ENCODE data around the gene MINK1. TPM values are rescaled to one million over a fixed set of nuclear protein-coding genes. Genes with fewer than 3 reads are reported as not detected.
A peak's percentile ranks its signal among the peaks of the same experiment; 100 is the strongest.

Gene MINK1
- total RNA-seq, 2 experiments from 2014 or later: 50.8 to 51.5 TPM

DNA sequence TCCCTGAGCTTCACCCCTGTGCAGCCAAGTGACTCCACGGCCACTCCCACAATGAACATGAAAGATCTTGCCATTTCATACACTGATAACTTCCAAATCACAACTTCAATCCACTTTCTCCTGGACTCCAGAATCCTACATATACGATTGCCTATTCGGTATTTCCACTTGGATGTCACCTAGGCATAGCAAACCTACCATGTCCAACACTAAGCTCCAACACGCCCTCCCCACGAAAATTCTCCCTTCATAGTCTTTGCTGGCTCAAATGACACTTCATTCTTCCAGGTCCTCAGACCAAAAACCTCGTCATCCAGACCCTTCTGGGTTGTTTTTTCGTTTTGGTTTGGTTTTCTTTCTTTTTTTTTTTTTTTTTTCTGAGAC is 42.4 kb upstream of the MINK1 start:
- intact Hi-C loops (cut with micrococcal nuclease): no loop called here
- CTCF ChIA-PET: interaction anchor here (0.8 to 3.4 kb wide), 22 partner anchors 11 to 575 kb away, joined by 3 to 15 read pairs (median 5); partner anchors contain the start of genes ARRB2, C17orf107, CHRNE and CXCL16
- no peaks in the 10 kb centered on the region for H3K9me3 Mint-ChIP-seq
- H3K4me3 Mint-ChIP-seq: peak overlapping the region; percentile 79
- H3K4me1 Mint-ChIP-seq (ENCODE audit: low read depth): peaks cover 20% of the 10 kb centered on the region
- no peak for DNase-seq
- H3K27me3 Mint-ChIP-seq: peaks cover 28% of the 10 kb centered on the region
- ATAC-seq: no peak
- POLR2A ChIA-PET: interaction anchor here (0.6 to 2.3 kb wide), 12 partner anchors 9 to 149 kb away, joined by 3 to 11 read pairs (median 6); partner anchors contain the start of genes C17orf107, MINK1, PELP1 and RNF167
- H3K36me3 Mint-ChIP-seq (ENCODE audit: low read depth): no peaks in the 10 kb centered on the region
- peak overlapping the region; percentile 91 for H3K27ac Mint-ChIP-seq
- TF ChIP-seq, protein P1, sequence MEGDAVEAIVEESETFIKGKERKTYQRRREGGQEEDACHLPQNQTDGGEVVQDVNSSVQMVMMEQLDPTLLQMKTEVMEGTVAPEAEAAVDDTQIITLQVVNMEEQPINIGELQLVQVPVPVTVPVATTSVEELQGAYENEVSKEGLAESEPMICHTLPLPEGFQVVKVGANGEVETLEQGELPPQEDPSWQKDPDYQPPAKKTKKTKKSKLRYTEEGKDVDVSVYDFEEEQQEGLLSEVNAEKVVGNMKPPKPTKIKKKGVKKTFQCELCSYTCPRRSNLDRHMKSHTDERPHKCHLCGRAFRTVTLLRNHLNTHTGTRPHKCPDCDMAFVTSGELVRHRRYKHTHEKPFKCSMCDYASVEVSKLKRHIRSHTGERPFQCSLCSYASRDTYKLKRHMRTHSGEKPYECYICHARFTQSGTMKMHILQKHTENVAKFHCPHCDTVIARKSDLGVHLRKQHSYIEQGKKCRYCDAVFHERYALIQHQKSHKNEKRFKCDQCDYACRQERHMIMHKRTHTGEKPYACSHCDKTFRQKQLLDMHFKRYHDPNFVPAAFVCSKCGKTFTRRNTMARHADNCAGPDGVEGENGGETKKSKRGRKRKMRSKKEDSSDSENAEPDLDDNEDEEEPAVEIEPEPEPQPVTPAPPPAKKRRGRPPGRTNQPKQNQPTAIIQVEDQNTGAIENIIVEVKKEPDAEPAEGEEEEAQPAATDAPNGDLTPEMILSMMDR (IDR thresholded peaks at IDR 0.05): no peak

GRCh38 chr17:4795168-4795567 is 38.0 kb upstream of the MINK1 start:
- Mint-ChIP-seq H3K27ac (peak overlapping the region; percentile 97), H3K9me3 (no peaks in the 10 kb centered on the region), H3K36me3 (ENCODE audit: low read depth) (peaks cover 11% of the 10 kb centered on the region), H3K4me1 (ENCODE audit: low read depth) (peaks cover 19% of the 10 kb centered on the region), H3K4me3 (peak overlapping the region; percentile 96), H3K27me3 (peaks cover 2% of the 10 kb centered on the region)
- POLR2A ChIA-PET: no interaction called here
- intact Hi-C loops (cut with micrococcal nuclease): no loop called here
- ATAC-seq (no peak), DNase-seq (no peak)
- TF ChIP-seq, protein P1 (IDR thresholded peaks at IDR 0.05): no peak
- CTCF ChIA-PET: no interaction called here

DNA sequence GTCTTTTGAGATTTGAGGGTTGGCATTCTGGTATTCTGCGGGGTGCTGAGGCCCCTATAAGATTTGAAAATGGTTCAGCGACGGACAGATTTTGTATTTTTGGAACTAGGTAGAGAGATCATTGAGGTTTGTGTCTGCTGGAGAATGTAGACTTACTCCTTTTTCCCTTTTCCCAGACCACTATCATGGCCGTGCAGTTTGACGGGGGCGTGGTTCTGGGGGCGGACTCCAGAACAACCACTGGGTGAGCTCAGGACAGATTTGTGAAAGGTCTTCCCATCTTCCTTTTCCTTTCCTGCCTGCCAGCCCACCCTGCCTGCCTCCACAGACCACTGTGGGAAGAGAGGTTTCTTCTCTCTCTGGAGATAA is 36.6 kb upstream of the MINK1 start:
- TF ChIP-seq, protein P1 (IDR thresholded peaks at IDR 0.05): no peak
- Mint-ChIP-seq H3K4me3 (peak overlapping the region; percentile 96), H3K36me3 (ENCODE audit: low read depth) (peaks cover 11% of the 10 kb centered on the region), H3K27ac (peak overlapping the region; percentile 97), H3K9me3 (no peaks in the 10 kb centered on the region), H3K4me1 (ENCODE audit: low read depth) (peaks cover 20% of the 10 kb centered on the region), H3K27me3 (peaks cover 2% of the 10 kb centered on the region)
- ChIA-PET CTCF (interaction anchor here (1.1 to 1.6 kb wide), 4 partner anchors 9 to 106 kb away, joined by 3 to 5 read pairs (median 4); partner anchors contain the start of gene CHRNE), POLR2A (interaction anchor here (1.2 to 1.5 kb wide), 4 partner anchors 12 to 87 kb away, joined by 3 to 4 read pairs (median 4); no protein-coding TSS in a partner anchor)
- ATAC-seq: no peak
- DNase-seq: peak; percentile 65
- intact Hi-C loops (cut with micrococcal nuclease): no loop called here

DNA sequence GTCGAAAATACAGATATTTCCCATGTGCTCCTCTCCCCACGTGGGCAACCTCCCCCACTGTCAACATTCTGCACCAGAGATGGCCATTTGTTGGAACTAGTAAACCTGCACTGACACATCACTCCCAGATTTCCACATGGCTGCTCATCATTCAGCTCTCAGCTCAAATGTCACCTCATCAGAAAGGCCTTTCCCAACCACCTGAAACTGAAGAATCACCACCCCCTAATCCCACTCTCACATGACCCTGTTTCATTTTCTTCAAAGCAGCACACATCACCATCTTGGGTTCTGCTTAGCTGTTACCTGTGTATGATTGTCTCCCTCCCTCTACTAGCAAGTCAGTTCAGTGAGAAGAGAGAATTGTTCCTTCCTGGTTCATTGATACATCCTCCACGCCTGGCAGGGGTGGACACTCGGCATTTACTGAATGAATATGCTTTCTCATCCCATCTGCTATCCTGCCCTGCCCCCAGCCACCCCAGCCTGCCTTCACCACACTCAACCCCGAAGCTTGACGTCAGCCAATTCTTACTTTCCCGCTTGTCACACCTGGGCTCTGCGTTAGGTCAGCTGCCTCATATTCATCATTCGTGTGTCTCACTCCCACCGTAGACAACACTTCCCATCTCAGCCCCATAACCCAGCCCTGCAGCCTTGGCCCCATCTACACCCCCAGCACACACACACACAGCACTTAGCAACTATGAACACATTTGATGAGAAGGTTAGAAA is 32.5 kb upstream of the MINK1 start:
- H3K9me3 Mint-ChIP-seq: no peaks in the 10 kb centered on the region
- peak overlapping the region; percentile 31 for H3K27ac Mint-ChIP-seq

More for the DNA sequence above, 32.5 kb upstream of the MINK1 start:
- DNase-seq (peak; percentile 21), ATAC-seq (no peak)
- no peaks in the 10 kb centered on the region for H3K27me3 Mint-ChIP-seq
- H3K4me1 Mint-ChIP-seq (ENCODE audit: low read depth): peaks cover 17% of the 10 kb centered on the region
- intact Hi-C loops (cut with micrococcal nuclease): no loop called here
- no peak overlapping the region for H3K4me3 Mint-ChIP-seq
- H3K36me3 Mint-ChIP-seq (ENCODE audit: low read depth): peaks cover 11% of the 10 kb centered on the region
- TF ChIP-seq, protein P1 (IDR thresholded peaks at IDR 0.05): no peak
- ChIA-PET POLR2A (interaction anchor here (2.1 kb wide), 1 partner anchor 11 kb away, joined by 7 read pairs; the partner anchor contains the start of gene GLTPD2), CTCF (interaction anchor here (0.9 kb wide), 1 partner anchor 11 kb away, joined by 3 read pairs; no protein-coding TSS in a partner anchor)
